ENCODE results near the gene CCDC170. TPM values are rescaled to one million over a fixed set of nuclear protein-coding genes. Genes with fewer than 3 reads are reported as not detected.

Gene CCDC170
- total and polyA plus RNA-seq, 2 of the 8 experiments (the other 6 are each of a cell fraction or from before 2014, with no cell fraction given) = 0.06 to 0.09 TPM

- Histone ChIP-seq H3K14ac (ENCODE audit: insufficient read length) (no peak overlapping the region), H3K4ac (replicated peaks; ENCODE audit: insufficient read length, low read depth, low read length) (no peak overlapping the region), H2BK5ac (ENCODE audit: low read depth, low read length) (no peak overlapping the region), H3K23me2 (ENCODE audit: low read depth, low read length) (no peaks in the 10 kb centered on the region), H3K56ac (replicated peaks; ENCODE audit: insufficient read length, low read depth, low read length) (no peak overlapping the region), H3K79me2 (ENCODE audit: control insufficient read depth in 1 of 2, insufficient read depth in 2 of 2, low read length in 2 of 2) (no peaks in the 10 kb centered on the region), H2AFZ (ENCODE audit: low read length) (no peak overlapping the region), H3K4me1 (replicated peaks in 1 of 4; ENCODE audit: control insufficient read depth in 3 of 4, insufficient read depth in 4 of 4, low read length in 3 of 4) (no peaks in the 10 kb centered on the region), H2BK15ac (ENCODE audit: low read length) (no peak overlapping the region), H4K5ac (ENCODE audit: insufficient read length, low read depth, low read length) (no peak overlapping the region), H3K4me3 (ENCODE audit: extremely low read depth in 1 of 4, insufficient read depth in 2 of 4, low read depth in 3 of 4, low read length in 4 of 4) (no peak overlapping the region), H3K4me2 (ENCODE audit: insufficient read depth in 1 of 2, low read depth in 2 of 2, low read length in 2 of 2) (no peak overlapping the region), H2BK20ac (ENCODE audit: low read length) (no peak overlapping the region), H3K18ac (ENCODE audit: extremely low read depth, low read length) (no peak overlapping the region), H4K20me1 (replicated peaks in 1 of 2; ENCODE audit: control insufficient read depth in 1 of 2, insufficient read depth in 2 of 2, low read length in 2 of 2) (no peaks in the 10 kb centered on the region), H3K79me1 (ENCODE audit: low read depth, low read length) (no peaks in the 10 kb centered on the region), H2BK120ac (replicated peaks; ENCODE audit: low read depth, low read length) (no peak overlapping the region), H4K8ac (ENCODE audit: extremely low read depth, insufficient read depth, low read length) (no peak overlapping the region), H3K23ac (ENCODE audit: insufficient read length) (no peak overlapping the region), H3K27me3 (replicated peaks in 1 of 4; ENCODE audit: control insufficient read depth in 3 of 4, extremely low read depth in 1 of 4, insufficient read depth in 3 of 4, low read length in 3 of 4) (no peaks in the 10 kb centered on the region), H4K91ac (replicated peaks; ENCODE audit: insufficient read length, low read length) (no peak overlapping the region), H2BK12ac (ENCODE audit: low read depth, low read length) (no peak overlapping the region), H3K9me3 (ENCODE audit: insufficient read depth in 2 of 2, low read depth in 1 of 2, low read length in 1 of 2) (peaks cover 0 to 3% of the 10 kb centered on the region in 2 experiments; a peak in 2 of 4 replicates), H3K36me3 (ENCODE audit: control insufficient read depth in 2 of 4, insufficient read depth in 4 of 4, low read length in 3 of 4) (no peaks in the 10 kb centered on the region), H3K9ac (replicated peaks in 1 of 4; ENCODE audit: extremely low read depth in 1 of 4, low read depth in 3 of 4, low read length in 3 of 4) (no peak overlapping the region), H3K27ac (ENCODE audit: low read depth, low read length) (no peak overlapping the region), H2AK5ac (ENCODE audit: low read depth, low read length) (no peak overlapping the region)
- ChIA-PET CTCF (ENCODE audit: partially characterized antibody) (interaction anchor here (1.4 to 1.8 kb wide), 2 partner anchors 11 to 82 kb away, joined by 3 to 4 read pairs; no protein-coding TSS in a partner anchor), POLR2A (ENCODE audit: partially characterized antibody) (no interaction called here)
- no peak for FAIRE-seq
- no peak for DNase-seq (ENCODE audit: low read depth in 1 of 2, low spot score in 2 of 2)
- WGBS, 2 experiments (ENCODE audit: extremely low coverage in 1 of 2, insufficient coverage in 1 of 2, insufficient read length in 1 of 2, insufficient replicate concordance in 2 of 2, low coverage in 1 of 2, low lambda C conversion rate in 2 of 2, missing lambda C conversion rate in 1 of 2) = 74% methylated on average over 2 of the region's 2 CpGs; no CpG with 5 or more reads in 1 of the 2 experiments
- TF ChIP-seq ZNF274 (IDR thresholded peaks at IDR 0.05; ENCODE audit: borderline replicate concordance, extremely low read depth, low read length) = no peak
- TF ChIP-seq CREB1 (IDR thresholded peaks at IDR 0.05) = no peak
- no peak for TF ChIP-seq TEAD4 (IDR thresholded peaks at IDR 0.05; ENCODE audit: low read depth, low read length)
Measured at GRCh38 chr6:151566557-151566956, 72.7 kb downstream of the CCDC170 start.
